Measurements from ENCODE around the gene OR13C3.

The OR13C3 gene

GRCh38 chr9:104536756-104537155 is at the start of gene OR13C3:
OR13C3 (minus strand) TSS chr9:104536856; CDS start chr9:104536723, 133 bp downstream.
- DNase-seq (ENCODE audit: low spot score) = no peak
- TF ChIP-seq CTCF (conservative IDR thresholded peaks at IDR 0.05; ENCODE audit: low read depth) = no peak
- ChIA-PET CTCF (no interaction called here), POLR2A (ENCODE audit: low non-redundant PET) (no interaction called here)
- H3K27ac ChIP-seq = no peak within 1 kb of the TSS

DNA sequence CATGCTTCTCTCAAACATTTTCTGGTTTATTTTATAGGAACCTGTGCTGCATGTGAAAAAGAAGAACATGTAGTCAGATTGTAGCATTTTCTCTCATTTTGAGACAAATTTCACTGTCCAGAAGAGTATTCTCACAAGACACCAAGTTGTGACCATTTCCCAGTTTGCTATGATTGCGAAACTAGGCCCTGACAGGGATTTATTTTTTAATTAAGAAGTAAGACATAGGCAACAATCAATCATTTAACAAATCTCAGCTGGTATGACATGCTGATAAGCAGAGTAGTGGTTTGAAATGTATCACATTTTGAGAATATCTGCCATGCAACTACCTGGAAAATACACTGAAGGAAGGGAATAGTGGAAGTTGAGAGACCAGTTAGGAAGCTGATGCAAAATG is 43.9 kb upstream of the OR13C3 start:
- POLR2A ChIA-PET (ENCODE audit: low non-redundant PET) = no interaction called here
- no peak overlapping the region for H3K27ac ChIP-seq
- TF ChIP-seq CTCF (conservative IDR thresholded peaks at IDR 0.05; ENCODE audit: low read depth) = no peak
- CTCF ChIA-PET = interaction anchor here (0.6 kb wide), 1 partner anchor 16 kb away, joined by 4 read pairs; no protein-coding TSS in a partner anchor
- DNase-seq (ENCODE audit: low spot score) = no peak

DNA sequence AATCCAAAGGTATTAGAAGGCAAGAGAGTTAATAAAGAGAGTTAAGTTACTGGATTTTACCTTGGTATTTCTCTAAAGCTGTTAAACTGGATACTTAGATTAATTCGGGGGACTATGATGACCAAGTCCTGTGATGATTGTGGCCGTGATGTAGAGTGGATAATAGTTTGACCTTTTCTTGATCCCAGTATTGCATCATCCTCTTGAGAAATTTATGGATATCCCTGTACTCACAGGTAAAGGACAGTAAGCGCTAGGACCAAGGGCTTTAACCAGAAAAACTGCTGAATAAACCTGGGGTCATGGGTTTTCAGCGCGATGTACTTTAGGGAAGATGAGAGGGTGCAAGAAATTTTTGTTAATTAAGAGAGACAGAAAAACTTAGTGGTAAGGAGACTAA is 40.6 kb upstream of the OR13C3 start:
- ChIA-PET POLR2A (ENCODE audit: low non-redundant PET) (no interaction called here), CTCF (no interaction called here)
- no peak for TF ChIP-seq CTCF (conservative IDR thresholded peaks at IDR 0.05; ENCODE audit: low read depth)
- no peak overlapping the region for H3K27ac ChIP-seq
- DNase-seq (ENCODE audit: low spot score) = no peak

- ChIA-PET CTCF (interaction anchor here (0.7 to 0.8 kb wide), 2 partner anchors 7 to 551 kb away, joined by 4 to 5 read pairs; no protein-coding TSS in a partner anchor), POLR2A (ENCODE audit: low non-redundant PET) (no interaction called here)
- no peak for DNase-seq (ENCODE audit: low spot score)
- H3K27ac ChIP-seq = no peak overlapping the region
- no peak for TF ChIP-seq CTCF (conservative IDR thresholded peaks at IDR 0.05; ENCODE audit: low read depth)
These were observed 38.8 kb upstream of the OR13C3 start for GRCh38 chr9:104575456-104575855.

- ChIA-PET CTCF (no interaction called here), POLR2A (ENCODE audit: low non-redundant PET) (no interaction called here)
- DNase-seq (ENCODE audit: low spot score) = no peak
- H3K27ac ChIP-seq = no peak overlapping the region
- no peak for TF ChIP-seq CTCF (conservative IDR thresholded peaks at IDR 0.05; ENCODE audit: low read depth)
These were observed 36.0 kb upstream of the OR13C3 start for GRCh38 chr9:104572612-104573011.

DNA sequence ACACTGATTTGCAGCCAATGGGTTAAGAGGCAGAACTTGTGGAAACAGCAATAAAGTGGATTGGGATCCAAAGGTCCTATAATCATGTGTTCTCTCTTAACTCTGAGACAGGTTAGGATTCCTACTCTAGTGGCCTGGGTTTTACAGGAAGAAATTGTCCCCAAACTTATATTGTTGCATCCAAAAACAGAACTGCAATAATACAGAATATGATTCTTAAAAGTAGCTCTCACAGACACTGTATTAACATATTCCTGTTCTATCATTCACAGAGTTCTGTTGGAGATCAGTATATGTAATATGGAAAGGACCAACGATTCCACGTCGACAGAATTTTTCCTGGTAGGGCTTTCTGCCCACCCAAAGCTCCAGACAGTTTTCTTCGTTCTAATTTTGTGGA is 32.2 kb upstream of the OR13C3 start, which contains the start of gene OR13C8:
Gene OR13C8 (plus strand): TSS at position 301 of the 400 bp plus-strand sequence. CDS start 0 bp downstream, at position 301.
- no peak for TF ChIP-seq CTCF (conservative IDR thresholded peaks at IDR 0.05; ENCODE audit: low read depth)
- CTCF ChIA-PET = interaction anchor here (0.7 kb wide), 1 partner anchor 7 kb away, joined by 5 read pairs; no protein-coding TSS in a partner anchor
- no peak within 1 kb of the TSS for H3K27ac ChIP-seq
- no peak for DNase-seq (ENCODE audit: low spot score)
- POLR2A ChIA-PET (ENCODE audit: low non-redundant PET) = no interaction called here
